Activated naive CD4-positive, alpha-beta T cell treated with anti-CD3 and anti-CD28 coated beads for 36 hours (primary cell): Measurements from ENCODE around the gene VENTX. TPM values are rescaled to one million over a fixed set of nuclear protein-coding genes. Genes with fewer than 3 reads are reported as not detected.
"Not testable (repeated sequence)": the region's sequence is repeated elsewhere in the genome, so short reads cannot be mapped to it uniquely, and the experiment has no call there.

Experiments used
- CTCF ChIA-PET: fragments of 350-600 bp; sonication (Branson Sonifier 250); formaldehyde crosslinking; loops from one replicate; lab custom pipeline; 2021; ENCODE audit warnings: antibody characterized with exemption; lab: Charles Lee
- DNase-seq: peaks from one replicate; pipeline ENCODE4 v3.0.0-alpha.2; 2020
- H3K27ac Mint-ChIP-seq: one replicate; pipeline ENCODE4 v1.8.0; 2021; ENCODE audit warnings: mild to moderate bottlenecking, mixed read lengths
- H3K27me3 Mint-ChIP-seq: one replicate; pipeline ENCODE4 v1.8.0; 2021; ENCODE audit warnings: low read depth, mixed read lengths
- H3K36me3 Mint-ChIP-seq: one replicate; pipeline ENCODE4 v1.8.0; 2021; ENCODE audit warnings: low read depth, mixed read lengths
- H3K4me1 Mint-ChIP-seq: one replicate; pipeline ENCODE4 v1.8.0; 2021; ENCODE audit warnings: low read depth, mixed read lengths
- H3K4me3 Mint-ChIP-seq: one replicate; pipeline ENCODE4 v1.8.0; 2021; ENCODE audit warnings: mild to moderate bottlenecking, moderate library complexity, mixed read lengths
- H3K9me3 Mint-ChIP-seq: one replicate; pipeline ENCODE4 v1.8.0; 2021; ENCODE audit warnings: mixed read lengths
- intact Hi-C: fragments of 100-400 bp; cut with micrococcal nuclease; formaldehyde crosslinking; loops from one replicate; pipeline ENCODE4 v1.15.1; 2023
- total RNA-seq, 2 experiments: library from RNA; stranded (reverse); gene quantifications; one replicate each; pipeline ENCODE4 v1.2.3, GENCODE V29; 2021

Gene VENTX
- total RNA-seq, 2 experiments from 2014 or later: not detected

- Mint-ChIP-seq H3K4me3 (no peak overlapping the region), H3K9me3 (no peaks in the 10 kb centered on the region), H3K27me3 (peaks cover 35% of the 10 kb centered on the region), H3K27ac (no peak overlapping the region), H3K4me1 (peaks cover 17% of the 10 kb centered on the region), H3K36me3 (no peaks in the 10 kb centered on the region)
- no peak for DNase-seq
- intact Hi-C loops: loop anchor here (5.0 kb wide), 1 partner anchor 283 kb away; the partner anchor contains the start of gene CFAP46
- CTCF ChIA-PET: interaction anchor here (1.0 to 1.9 kb wide), 2 partner anchors 14 to 82 kb away, joined by 3 to 7 read pairs; no protein-coding TSS in a partner anchor
These were observed 12.8 kb upstream of the VENTX start for GRCh38 chr10:133224756-133225372.

GRCh38 chr10:133225707-133226191 lies 11.9 kb upstream of the VENTX start:
- H3K27me3 Mint-ChIP-seq: peaks cover 35% of the 10 kb centered on the region
- no peaks in the 10 kb centered on the region for H3K36me3 Mint-ChIP-seq
- H3K4me1 Mint-ChIP-seq: peaks cover 17% of the 10 kb centered on the region
- intact Hi-C loops: loop anchor here (1.0 to 5.0 kb wide), 3 partner anchors 33 to 283 kb away; partner anchors contain the start of gene CFAP46
- no peaks in the 10 kb centered on the region for H3K9me3 Mint-ChIP-seq
- no peak overlapping the region for H3K27ac Mint-ChIP-seq
- H3K4me3 Mint-ChIP-seq: no peak overlapping the region
- CTCF ChIA-PET: interaction anchor here (1.0 to 1.9 kb wide), 2 partner anchors 13 to 83 kb away, joined by 3 to 7 read pairs; no protein-coding TSS in a partner anchor
- DNase-seq: peak; percentile 49

GRCh38 chr10:133226251-133226808 lies 11.3 kb upstream of the VENTX start:
- no peaks in the 10 kb centered on the region for H3K9me3 Mint-ChIP-seq
- CTCF ChIA-PET: interaction anchor here (1.0 to 1.9 kb wide), 3 partner anchors 83 to 106 kb away, joined by 4 to 7 read pairs (median 5); no protein-coding TSS in a partner anchor
- no peaks in the 10 kb centered on the region for H3K36me3 Mint-ChIP-seq
- peaks cover 17% of the 10 kb centered on the region for H3K4me1 Mint-ChIP-seq
- H3K27me3 Mint-ChIP-seq: peaks cover 34% of the 10 kb centered on the region
- no peak overlapping the region for H3K27ac Mint-ChIP-seq
- intact Hi-C loops: loop anchor here (1.0 to 5.0 kb wide), 3 partner anchors 32 to 284 kb away; partner anchors contain the start of gene CFAP46
- H3K4me3 Mint-ChIP-seq: no peak overlapping the region
- peak; percentile 50 for DNase-seq

- H3K9me3 Mint-ChIP-seq: no peaks in the 10 kb centered on the region
- H3K4me1 Mint-ChIP-seq: peaks cover 20% of the 10 kb centered on the region
- peaks cover 41% of the 10 kb centered on the region for H3K27me3 Mint-ChIP-seq
- intact Hi-C loops: loop anchor here (2.0 to 5.0 kb wide), 2 partner anchors 32 to 285 kb away; partner anchors contain the start of gene CFAP46
- H3K4me3 Mint-ChIP-seq: no peak overlapping the region
- CTCF ChIA-PET: interaction anchor here (0.8 to 1.4 kb wide), 4 partner anchors 9 to 105 kb away, joined by 3 to 5 read pairs (median 4); no protein-coding TSS in a partner anchor
- H3K36me3 Mint-ChIP-seq: no peaks in the 10 kb centered on the region
- H3K27ac Mint-ChIP-seq: no peak overlapping the region
- DNase-seq: no peak
These were observed 10.4 kb upstream of the VENTX start for GRCh38 chr10:133227256-133227655.

- H3K4me3 Mint-ChIP-seq: no peak overlapping the region
- H3K27me3 Mint-ChIP-seq: peaks cover 57% of the 10 kb centered on the region
- CTCF ChIA-PET: interaction anchor here (1.0 kb wide), 1 partner anchor 133 kb away, joined by 3 read pairs; no protein-coding TSS in a partner anchor
- no peak overlapping the region for H3K27ac Mint-ChIP-seq
- intact Hi-C loops: loop anchor here (5.0 kb wide), 1 partner anchor 287 kb away; the partner anchor contains the start of gene CFAP46
- H3K4me1 Mint-ChIP-seq: peaks cover 20% of the 10 kb centered on the region
- DNase-seq: no peak
- H3K9me3 Mint-ChIP-seq: no peaks in the 10 kb centered on the region
- H3K36me3 Mint-ChIP-seq: no peaks in the 10 kb centered on the region
These were observed 8.2 kb upstream of the VENTX start for GRCh38 chr10:133229265-133230043.

GRCh38 chr10:133230044-133230361 lies 7.7 kb upstream of the VENTX start, which contains the start of gene UTF1:
Gene UTF1, plus strand, starts transcription at chr10:133230217. Its CDS starts 72 bp downstream, at chr10:133230289.
- Mint-ChIP-seq H3K9me3 (no peaks in the 10 kb centered on the region), H3K4me3 (no peak within 1 kb of the TSS), H3K4me1 (peaks cover 22% of the 10 kb centered on the region), H3K27me3 (peaks cover 60% of the 10 kb centered on the region), H3K36me3 (no peaks in the 10 kb centered on the region), H3K27ac (no peak within 1 kb of the TSS)
- CTCF ChIA-PET: interaction anchor here (1.0 kb wide), 1 partner anchor 134 kb away, joined by 3 read pairs; no protein-coding TSS in a partner anchor
- intact Hi-C loops: no loop called here
- no peak for DNase-seq

GRCh38 chr10:133230387-133231195 lies 7.1 kb upstream of the VENTX start:
- DNase-seq: no peak
- peaks cover 62% of the 10 kb centered on the region for H3K27me3 Mint-ChIP-seq
- no peak overlapping the region for H3K4me3 Mint-ChIP-seq
- intact Hi-C loops: no loop called here
- CTCF ChIA-PET: no interaction called here
- peaks cover 23% of the 10 kb centered on the region for H3K4me1 Mint-ChIP-seq
- no peak overlapping the region for H3K27ac Mint-ChIP-seq
- H3K36me3 Mint-ChIP-seq: no peaks in the 10 kb centered on the region
- H3K9me3 Mint-ChIP-seq: no peaks in the 10 kb centered on the region

GRCh38 chr10:133231244-133231945 lies 6.3 kb upstream of the VENTX start:
- Mint-ChIP-seq H3K4me1 (peaks cover 19% of the 10 kb centered on the region), H3K27me3 (peaks cover 60% of the 10 kb centered on the region), H3K36me3 (no peaks in the 10 kb centered on the region), H3K27ac (no peak overlapping the region), H3K4me3 (peak overlapping the region; percentile 42), H3K9me3 (no peaks in the 10 kb centered on the region)
- intact Hi-C loops: no loop called here
- CTCF ChIA-PET: no interaction called here
- no peak for DNase-seq

- H3K4me1 Mint-ChIP-seq: peaks cover 15% of the 10 kb centered on the region
- intact Hi-C loops: no loop called here
- no peak for DNase-seq
- CTCF ChIA-PET: no interaction called here
- peaks cover 53% of the 10 kb centered on the region for H3K27me3 Mint-ChIP-seq
- H3K36me3 Mint-ChIP-seq: no peaks in the 10 kb centered on the region
- H3K9me3 Mint-ChIP-seq: no peaks in the 10 kb centered on the region
- H3K4me3 Mint-ChIP-seq: no peak overlapping the region
- H3K27ac Mint-ChIP-seq: no peak overlapping the region
These were observed 5.6 kb upstream of the VENTX start for GRCh38 chr10:133231946-133232574.

GRCh38 chr10:133234796-133235195 lies 2.9 kb upstream of the VENTX start:
- Mint-ChIP-seq H3K27me3 (peaks cover 50% of the 10 kb centered on the region), H3K4me1 (peaks cover 13% of the 10 kb centered on the region), H3K4me3 (peak overlapping the region; percentile 29)
- CTCF ChIA-PET, H3K36me3 Mint-ChIP-seq, intact Hi-C loops, DNase-seq, H3K9me3 Mint-ChIP-seq, H3K27ac Mint-ChIP-seq: not testable (repeated sequence)
